Loucy (cell line): ENCODE data around the gene TBX21.

Experiments
- CTCF ChIP-seq: fragments of 200-600 bp; sonication (generic); conservative IDR thresholded peaks from 2 replicates; pipeline ENCODE4 v1.5.1; 2014; ENCODE audit warnings: mild to moderate bottlenecking, antibody characterized with exemption, low read length
- EZH2phosphoT487 ChIP-seq: fragments of 200-600 bp; IDR thresholded peaks from 2 replicates; pipeline ENCODE4 v1.6.1; 2018; ENCODE audit warnings: antibody characterized with exemption, mild to moderate bottlenecking, moderate library complexity, borderline replicate concordance

DNA sequence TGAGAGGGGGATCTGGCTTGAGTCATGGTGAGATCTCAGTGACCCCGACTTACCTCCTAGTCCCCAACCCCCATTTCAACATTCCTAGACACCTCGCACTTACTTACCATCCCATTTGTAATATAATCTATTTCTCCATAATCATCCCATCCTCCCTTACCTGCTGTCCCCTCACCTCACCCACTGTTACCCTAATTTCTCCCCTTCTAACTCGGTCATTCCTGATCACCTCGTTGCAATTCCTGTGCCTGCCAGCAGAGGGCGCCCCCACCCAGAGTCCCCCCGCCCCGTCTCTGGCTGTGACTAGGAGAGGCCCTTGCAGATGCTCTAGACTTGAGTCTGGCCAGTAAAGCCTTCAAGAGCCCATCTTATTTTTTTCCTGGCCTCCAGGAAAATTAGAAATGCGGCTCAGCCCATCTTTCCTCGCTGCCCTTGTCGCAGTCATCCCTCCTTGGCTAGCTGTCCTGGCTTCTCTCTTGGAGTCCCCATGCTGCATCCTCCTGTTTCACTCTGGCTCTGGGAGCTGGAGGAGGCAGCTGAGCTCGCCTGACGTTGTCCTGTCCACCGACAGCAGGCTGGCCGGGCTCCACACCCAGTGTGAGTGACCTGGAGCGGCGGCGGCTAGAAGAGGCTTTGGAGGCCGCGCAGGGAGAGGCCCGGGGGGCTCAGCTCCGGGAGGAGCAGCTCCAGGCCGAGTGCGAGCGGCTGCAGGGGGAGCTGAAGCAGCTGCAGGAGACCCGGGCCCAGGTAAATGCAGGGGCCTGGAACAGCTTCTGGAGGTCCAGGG is 34.1 kb upstream of the TBX21 start:
- TF ChIP-seq CTCF (peak; percentile 99), EZH2phosphoT487 (no peak)
